GM21447 (cell line): ENCODE measurements around the gene GPC3.
"Not testable (repeated sequence)": the region's sequence is repeated elsewhere in the genome, so short reads cannot be mapped to it uniquely, and the experiment has no call there.

Source experiments
- ATAC-seq: cut with Tn5 transposase; IDR thresholded peaks from one replicate; pipeline ENCODE4 v1.9.1; 2021; ENCODE audit not compliant: unreplicated experiment

The GPC3 gene

GRCh38 chrX:133621384-133621783 is 364.0 kb downstream of the GPC3 start:
- ATAC-seq = not testable (repeated sequence)

DNA sequence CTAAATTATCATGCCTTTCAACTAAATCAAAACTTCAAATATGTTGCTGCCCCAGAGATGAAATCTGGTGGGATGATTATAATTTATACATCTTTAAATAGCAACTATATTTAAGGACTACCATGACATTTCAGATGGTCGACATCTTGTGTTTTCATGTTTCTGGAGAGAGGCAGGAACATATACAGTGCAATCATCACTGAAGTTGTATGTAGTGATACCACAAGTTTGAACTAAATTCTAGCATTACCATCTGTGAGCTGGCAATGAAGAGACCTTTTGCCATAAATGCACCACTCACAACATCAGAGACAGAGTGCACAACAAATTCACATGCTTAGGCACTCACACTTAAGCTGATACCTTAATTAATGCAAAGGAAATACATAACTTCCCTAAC is 373.7 kb downstream of the GPC3 start:
- no peak for ATAC-seq

GRCh38 chrX:133610056-133610455 is 375.3 kb downstream of the GPC3 start:
- no peak for ATAC-seq

DNA sequence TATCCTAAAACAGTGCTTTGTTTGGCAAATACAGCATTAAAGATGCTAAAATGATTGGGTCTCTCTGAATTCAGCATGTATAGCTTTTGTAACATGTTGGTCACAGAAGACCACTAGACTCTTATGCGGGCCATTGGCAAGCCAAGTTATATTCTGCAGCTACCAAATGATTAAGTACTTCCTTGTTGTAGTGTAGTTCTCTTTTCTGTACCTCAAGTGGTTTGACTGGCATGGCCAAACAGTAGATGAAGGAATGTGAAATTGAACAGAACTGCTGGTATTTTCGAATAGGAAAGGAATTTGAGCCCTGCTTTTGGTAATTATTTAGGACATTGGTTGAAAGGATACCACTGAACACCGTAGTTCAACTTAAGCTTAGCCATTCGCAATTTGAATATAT is 376.2 kb downstream of the GPC3 start:
- ATAC-seq = no peak

DNA sequence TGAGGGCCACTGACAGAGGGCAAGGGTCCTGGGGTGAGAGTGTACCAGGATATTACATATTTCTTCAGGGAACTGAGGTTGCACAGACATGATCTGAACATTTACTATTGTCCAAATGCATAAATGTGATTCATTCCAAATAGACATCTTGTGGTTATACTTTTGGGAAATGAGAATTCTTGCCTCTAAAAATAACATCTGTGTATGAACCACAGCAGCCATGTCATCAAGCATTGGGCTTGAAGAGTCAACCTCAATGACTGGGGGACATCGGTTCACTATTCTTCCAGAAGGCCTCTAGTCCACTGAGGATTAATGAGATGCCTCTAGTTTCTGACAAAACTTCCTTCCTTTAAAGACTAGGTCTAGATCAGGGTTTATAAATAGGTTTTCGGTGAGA is 377.0 kb downstream of the GPC3 start:
- ATAC-seq = no peak

- ATAC-seq = no peak
Measured at GRCh38 chrX:133607419-133608348, 377.7 kb downstream of the GPC3 start.

DNA sequence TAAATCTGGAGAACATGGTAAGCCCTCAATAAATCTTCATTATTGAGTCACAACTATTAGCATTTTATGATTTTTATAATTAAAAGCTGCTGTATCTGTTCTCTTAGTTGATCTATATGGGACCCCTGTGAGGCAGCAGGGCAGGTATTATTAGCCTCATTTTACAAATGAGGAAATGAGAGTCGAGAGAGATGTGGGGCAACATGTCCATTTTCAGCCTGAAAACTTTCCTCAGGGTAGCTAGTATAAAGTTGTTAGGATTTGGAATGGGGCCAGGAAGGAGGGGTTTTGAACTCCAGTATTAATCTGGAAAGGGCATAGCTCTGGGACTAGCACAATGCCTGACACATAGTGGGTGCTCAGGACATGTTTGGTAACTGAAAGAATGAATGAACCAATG is 378.4 kb downstream of the GPC3 start:
- ATAC-seq = no peak

DNA sequence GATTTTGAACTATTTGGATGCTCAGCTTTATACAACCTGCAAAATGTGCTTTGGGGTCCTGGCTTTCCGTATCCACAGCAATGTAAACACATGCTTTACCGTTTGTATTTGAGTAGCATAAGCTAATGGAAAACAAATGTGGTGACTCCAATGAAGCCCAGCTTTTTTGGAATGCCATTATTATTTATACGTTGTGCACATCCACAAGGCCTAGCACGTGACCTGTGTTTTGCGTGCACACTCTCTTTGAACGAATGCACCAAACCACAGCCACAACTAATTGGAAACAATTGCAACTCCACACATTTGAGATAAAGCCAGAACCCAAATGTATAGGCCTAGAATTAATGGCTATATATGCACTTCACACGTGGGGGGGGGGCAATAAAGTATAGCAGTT is 380.6 kb downstream of the GPC3 start:
- ATAC-seq = no peak

DNA sequence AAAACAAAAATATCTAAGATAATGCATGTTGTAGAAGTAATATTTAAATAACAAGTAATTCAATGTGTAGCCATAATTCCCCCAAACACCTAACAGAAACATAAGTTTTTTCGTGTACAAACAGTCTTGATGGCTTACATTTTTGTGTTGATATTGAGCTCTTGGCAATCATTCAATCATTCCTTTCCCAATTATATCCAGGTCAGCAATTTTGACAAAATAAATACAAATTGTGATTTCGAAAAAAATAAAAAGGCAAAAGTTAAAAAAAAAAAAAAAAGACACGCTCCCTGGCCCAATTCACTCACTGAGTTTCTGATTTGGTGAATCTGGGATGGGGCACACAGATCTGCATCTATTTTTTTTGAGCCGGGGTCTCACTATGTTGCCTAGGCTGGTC is 382.5 kb downstream of the GPC3 start:
- ATAC-seq = no peak

DNA sequence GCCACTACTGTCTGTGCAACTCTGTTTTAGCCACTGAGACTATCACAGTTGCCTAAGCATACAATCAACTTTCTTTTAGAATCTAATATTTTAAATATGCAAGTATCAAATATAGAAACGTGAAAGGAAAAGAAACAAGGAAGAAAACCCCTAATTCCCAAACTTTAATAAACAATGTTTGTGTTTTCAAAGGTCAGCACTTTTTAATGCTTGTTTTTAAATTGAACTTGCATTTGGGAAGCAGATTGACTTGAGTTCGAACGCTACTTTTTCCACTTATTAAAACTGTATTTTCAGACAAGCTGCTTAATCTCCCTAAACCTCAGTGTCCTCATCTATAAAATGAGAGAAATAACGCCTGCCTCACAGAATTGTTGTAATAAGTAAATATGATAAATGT is 384.3 kb downstream of the GPC3 start:
- no peak for ATAC-seq

- ATAC-seq = no peak
Measured at GRCh38 chrX:133600536-133600935, 384.9 kb downstream of the GPC3 start.

- no peak for ATAC-seq
Measured at GRCh38 chrX:133598601-133599335, 386.6 kb downstream of the GPC3 start.

DNA sequence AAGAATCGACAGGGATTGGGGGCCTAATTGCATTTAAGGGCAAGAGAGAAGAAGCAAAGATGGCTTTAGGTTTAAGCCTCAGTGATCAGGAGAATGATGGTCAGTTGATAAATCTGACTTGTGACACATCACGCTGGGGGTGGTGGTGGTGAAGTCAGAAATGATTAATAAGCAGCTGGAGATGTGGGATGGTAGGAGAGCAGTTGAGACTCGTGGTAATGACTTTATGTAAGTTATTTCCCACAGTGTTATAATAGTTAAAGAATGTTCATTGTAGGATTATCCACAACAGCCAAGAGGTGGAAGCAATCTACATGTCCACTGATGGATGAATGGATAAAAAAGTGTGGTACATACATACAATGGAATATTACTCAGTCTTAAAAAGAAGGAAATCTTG is 391.2 kb downstream of the GPC3 start:
- ATAC-seq = no peak

DNA sequence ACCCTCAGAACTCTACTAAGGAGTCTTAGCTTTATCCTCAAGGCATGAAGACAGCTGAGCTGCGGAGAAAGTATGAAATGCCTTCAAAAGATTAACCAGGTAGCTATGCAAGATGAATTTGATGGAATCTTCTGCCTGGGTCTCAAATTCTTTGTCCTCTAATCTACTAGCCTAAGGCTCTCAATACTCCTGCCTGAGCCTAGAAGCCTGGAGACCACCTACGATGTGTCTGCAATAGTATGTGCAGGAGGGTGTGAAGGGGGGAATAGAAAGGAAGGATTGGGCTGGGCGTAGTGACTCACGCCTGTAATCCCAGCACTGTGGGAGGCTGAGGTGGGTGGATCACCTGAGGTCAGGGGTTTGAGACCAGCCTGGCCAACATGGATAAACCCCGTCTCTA is 391.9 kb downstream of the GPC3 start:
- ATAC-seq = no peak

DNA sequence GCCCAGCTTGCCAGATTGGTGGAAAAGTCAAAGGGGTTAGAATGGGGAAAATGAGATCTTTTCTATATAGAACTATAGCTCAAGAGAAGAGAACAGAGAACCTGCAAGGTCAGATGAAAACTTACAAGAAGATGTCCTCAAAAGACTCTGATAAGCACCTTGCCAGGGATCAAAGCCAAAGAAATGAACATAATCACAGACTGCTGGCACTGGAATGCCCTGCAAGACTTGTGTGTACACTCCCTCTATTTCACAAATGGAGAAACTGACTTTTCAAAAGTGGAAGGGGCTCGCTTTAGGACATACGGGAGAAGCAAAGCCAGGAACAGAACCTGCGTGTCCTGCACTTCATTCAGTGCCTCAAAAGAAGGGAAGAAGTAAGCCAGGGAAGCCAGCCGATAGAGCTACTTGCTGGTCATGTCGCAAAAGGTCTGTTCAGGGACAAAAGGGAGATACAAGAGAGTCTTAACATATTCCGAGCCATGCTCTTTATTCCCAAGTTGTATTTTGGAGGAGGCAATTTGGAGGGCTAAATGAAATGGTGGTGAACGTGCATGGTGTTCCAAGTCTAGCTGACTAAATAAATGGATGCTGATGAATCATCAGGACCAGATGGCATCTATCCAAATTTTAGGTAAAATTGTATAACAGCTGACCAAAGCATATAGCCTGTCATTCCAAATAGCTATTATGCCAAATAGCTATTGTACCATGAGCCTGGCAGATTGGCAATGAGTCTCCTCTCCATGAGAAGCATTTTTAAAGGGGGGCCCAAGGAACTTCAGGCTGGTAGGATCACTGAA is 394.5 kb downstream of the GPC3 start:
- no peak for ATAC-seq

GRCh38 chrX:133588827-133589226 is 396.6 kb downstream of the GPC3 start:
- ATAC-seq = no peak

GRCh38 chrX:133587818-133588217 is 397.6 kb downstream of the GPC3 start:
- ATAC-seq = no peak

- no peak for ATAC-seq
Measured at GRCh38 chrX:133587071-133587470, 398.3 kb downstream of the GPC3 start.

- ATAC-seq = no peak
Measured at GRCh38 chrX:133586443-133586842, 399.0 kb downstream of the GPC3 start.

GRCh38 chrX:133583825-133584224 is 401.6 kb downstream of the GPC3 start:
- ATAC-seq = no peak

DNA sequence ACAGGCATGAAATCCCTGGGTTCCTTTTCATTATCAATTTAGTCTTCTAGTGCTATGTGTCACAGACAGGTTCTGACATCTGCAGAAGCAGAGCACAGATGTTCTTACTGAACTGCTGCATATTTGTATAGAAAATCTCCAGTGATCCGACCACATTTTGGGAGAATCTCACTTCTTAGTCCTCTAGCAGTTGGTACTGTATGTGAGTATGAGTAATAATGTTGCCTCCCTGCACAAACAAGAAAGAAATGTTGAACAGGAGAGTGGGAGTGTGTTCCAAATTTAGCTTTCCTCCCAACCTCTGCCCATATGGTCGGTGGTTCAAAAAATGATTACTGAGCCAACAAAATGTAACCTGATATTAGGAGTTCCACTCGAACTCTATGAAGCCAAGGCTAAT is 404.8 kb downstream of the GPC3 start:
- no peak for ATAC-seq
